Body of pancreas (tissue), 4 donors: ENCODE results near the gene NUP107. TPM values are rescaled to one million over a fixed set of nuclear protein-coding genes. Genes with fewer than 3 reads are reported as not detected.

Experiments
- ATAC-seq: fragments of 150-250 bp; one replicate; pipeline ENCODE4 v1.9.1; 2016
- DNase-seq, 4 donors: peaks; one replicate each; pipeline ENCODE4 v3.0.0-alpha.2; 2019
- H3K27ac ChIP-seq, 4 donors: fragments of 200-600 bp; sonication (generic); 1 replicate in 3 of 4; 2 replicates in 1 of 4; pipeline versions ENCODE4 v1.5.1 to v1.6.1; 2016 to 2019; ENCODE audit warnings: mild to moderate bottlenecking in 1 of 4, mixed read lengths in 1 of 4, moderate library complexity in 1 of 4
- H3K27me3 ChIP-seq, 2 donors: fragments of 200-600 bp; sonication (generic); one replicate each; pipeline ENCODE4 v1.6.0; 2016; ENCODE audit warnings: mild to moderate bottlenecking in 1 of 2
- H3K36me3 ChIP-seq, 2 donors: fragments of 200-600 bp; sonication (generic); replicated peaks in 1 of 2; 2 replicates each; pipeline ENCODE4 v1.5.1; 2016; ENCODE audit warnings: low read depth in 2 of 2; ENCODE audit not compliant: insufficient read depth in 1 of 2
- H3K4me1 ChIP-seq: fragments of 200-600 bp; sonication (generic); one replicate; pipeline ENCODE4 v1.6.0; 2016
- H3K4me3 ChIP-seq, 2 donors: fragments of 200-600 bp; sonication (generic); 1 replicate in 1 of 2; 2 replicates in 1 of 2; pipeline ENCODE4 v1.5.1; 2016 to 2019
- H3K9me3 ChIP-seq, 3 donors: fragments of 200-600 bp; sonication (generic); 1 replicate in 2 of 3; 2 replicates in 1 of 3; pipeline ENCODE4 v1.5.1; 2016
- POLR2A ChIP-seq, 3 donors: fragments of 450-650 bp; IDR thresholded peaks; one replicate each; pipeline ENCODE4 v1.6.1; 2016; ENCODE audit warnings: antibody characterized with exemption in 3 of 3, mild to moderate bottlenecking in 2 of 3
- WGBS, 2 donors: methylation state at CpG; one replicate each; pipeline ENCODE4 v1.1.5; 2017; 5-methylcytosine and 5-hydroxymethylcytosine counted together
- intact Hi-C: fragments of 100-400 bp; cut with DNase I; formaldehyde crosslinking; loops from one replicate; pipeline ENCODE4 v1.15.1; 2023
- total RNA-seq, 2 donors: library from RNA; depleted of rRNA; stranded (reverse); fragments of >200 nt; gene quantifications; one replicate each; pipeline ENCODE4 v1.1.0, GENCODE V29; 2016
- TF ChIP-seq, protein P1 (sequence below), 7 experiments: fragments of 450-650 bp in 4 of 7; fragments of 200-600 bp in 3 of 7; sonication (generic) in 3 of 7; IDR thresholded peaks; one replicate each; pipeline ENCODE4 v1.5.1; 2016 to 2019; ENCODE audit warnings: antibody characterized with exemption in 7 of 7

Gene NUP107
- total RNA-seq, 2 donors from 2014 or later = 29.6 to 34.9 TPM

- ATAC-seq (no peak), DNase-seq (peak in 1 of 4 donors; percentile 55)
These were observed 97.2 kb downstream of the NUP107 start for GRCh38 chr12:68784015-68784414.

DNA sequence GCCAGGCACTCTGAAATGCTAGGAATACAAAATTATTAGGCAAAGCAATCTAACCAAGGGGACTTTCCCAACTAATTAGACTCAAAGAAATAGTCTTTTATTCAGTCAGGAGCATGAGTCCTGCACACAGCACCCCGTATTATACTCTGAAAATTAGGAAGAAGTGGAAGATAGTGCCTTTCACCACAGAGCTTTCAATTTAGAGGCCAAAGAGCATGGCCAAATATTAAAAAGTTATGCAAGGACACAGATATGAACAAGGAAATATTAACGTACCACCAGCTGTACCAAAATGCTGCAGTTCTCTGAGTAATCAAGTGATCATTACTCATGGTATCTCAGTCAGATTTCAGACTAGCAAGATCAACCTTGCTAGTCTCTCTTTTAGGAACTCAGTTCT lies 98.6 kb downstream of the NUP107 start:
- intact Hi-C loops = no loop called here
- TF ChIP-seq, protein P1, sequence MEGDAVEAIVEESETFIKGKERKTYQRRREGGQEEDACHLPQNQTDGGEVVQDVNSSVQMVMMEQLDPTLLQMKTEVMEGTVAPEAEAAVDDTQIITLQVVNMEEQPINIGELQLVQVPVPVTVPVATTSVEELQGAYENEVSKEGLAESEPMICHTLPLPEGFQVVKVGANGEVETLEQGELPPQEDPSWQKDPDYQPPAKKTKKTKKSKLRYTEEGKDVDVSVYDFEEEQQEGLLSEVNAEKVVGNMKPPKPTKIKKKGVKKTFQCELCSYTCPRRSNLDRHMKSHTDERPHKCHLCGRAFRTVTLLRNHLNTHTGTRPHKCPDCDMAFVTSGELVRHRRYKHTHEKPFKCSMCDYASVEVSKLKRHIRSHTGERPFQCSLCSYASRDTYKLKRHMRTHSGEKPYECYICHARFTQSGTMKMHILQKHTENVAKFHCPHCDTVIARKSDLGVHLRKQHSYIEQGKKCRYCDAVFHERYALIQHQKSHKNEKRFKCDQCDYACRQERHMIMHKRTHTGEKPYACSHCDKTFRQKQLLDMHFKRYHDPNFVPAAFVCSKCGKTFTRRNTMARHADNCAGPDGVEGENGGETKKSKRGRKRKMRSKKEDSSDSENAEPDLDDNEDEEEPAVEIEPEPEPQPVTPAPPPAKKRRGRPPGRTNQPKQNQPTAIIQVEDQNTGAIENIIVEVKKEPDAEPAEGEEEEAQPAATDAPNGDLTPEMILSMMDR (IDR thresholded peaks at IDR 0.05) = no peak
- WGBS, 2 donors = 18 to 28% methylated on average over 2 of the region's 2 CpGs
- no peaks in the 10 kb centered on the region for H3K27me3 ChIP-seq
- H3K27ac ChIP-seq = peak overlapping the region in 2 of 4 donors; percentile 51 to 81
- no peaks in the 10 kb centered on the region for H3K36me3 ChIP-seq
- ATAC-seq = no peak
- no peak overlapping the region for H3K4me3 ChIP-seq
- peaks cover 48% of the 10 kb centered on the region for H3K4me1 ChIP-seq
- DNase-seq = no peak
- no peaks in the 10 kb centered on the region for H3K9me3 ChIP-seq

More at GRCh38 chr12:68784015-68784414, 97.2 kb downstream of the NUP107 start:
- H3K27ac ChIP-seq = no peak overlapping the region
- no peaks in the 10 kb centered on the region for H3K9me3 ChIP-seq
- WGBS, 2 donors = 80 to 93% methylated on average over 8 of the region's 8 CpGs
- intact Hi-C loops = no loop called here
- no peaks in the 10 kb centered on the region for H3K27me3 ChIP-seq
- no peak for TF ChIP-seq POLR2A (IDR thresholded peaks at IDR 0.05)
- TF ChIP-seq, protein P1 (IDR thresholded peaks at IDR 0.05) = no peak
- peaks cover 40% of the 10 kb centered on the region for H3K4me1 ChIP-seq
- no peak overlapping the region for H3K4me3 ChIP-seq
- H3K36me3 ChIP-seq = no peaks in the 10 kb centered on the region

GRCh38 chr12:68785823-68786222 lies 99.0 kb downstream of the NUP107 start:
- ATAC-seq (no peak), DNase-seq (no peak)
- Histone ChIP-seq H3K27me3 (no peaks in the 10 kb centered on the region), H3K4me3 (no peak overlapping the region), H3K27ac (peak overlapping the region in 2 of 4 donors; percentile 51 to 81), H3K36me3 (no peaks in the 10 kb centered on the region), H3K4me1 (peaks cover 48% of the 10 kb centered on the region), H3K9me3 (no peaks in the 10 kb centered on the region)
- intact Hi-C loops = no loop called here
- TF ChIP-seq, protein P1 (IDR thresholded peaks at IDR 0.05) = no peak
- no peak for TF ChIP-seq POLR2A (IDR thresholded peaks at IDR 0.05)
- 29 to 36% methylated on average over 5 of the region's 5 CpGs for WGBS, 2 donors

GRCh38 chr12:68786929-68787328 lies 100.2 kb downstream of the NUP107 start:
- TF ChIP-seq POLR2A (IDR thresholded peaks at IDR 0.05) = no peak
- TF ChIP-seq, protein P1 (IDR thresholded peaks at IDR 0.05) = peak in 3 of 7 experiments; percentile 10 to 31 (median 19)
- Histone ChIP-seq H3K4me1 (peaks cover 48% of the 10 kb centered on the region), H3K27ac (peak overlapping the region; percentile 14 to 81 (median 53)), H3K9me3 (no peaks in the 10 kb centered on the region), H3K27me3 (no peaks in the 10 kb centered on the region), H3K36me3 (no peaks in the 10 kb centered on the region), H3K4me3 (no peak overlapping the region)
- peak; percentile 24 for ATAC-seq
- intact Hi-C loops = no loop called here
- 47 to 56% methylated on average over 2 of the region's 2 CpGs for WGBS, 2 donors
- no peak for DNase-seq

- 90 to 92% methylated on average over 3 of the region's 3 CpGs for WGBS, 2 donors
- intact Hi-C loops = no loop called here
- Histone ChIP-seq H3K4me1 (peaks cover 48% of the 10 kb centered on the region), H3K27me3 (no peaks in the 10 kb centered on the region), H3K9me3 (no peaks in the 10 kb centered on the region), H3K36me3 (no peaks in the 10 kb centered on the region), H3K27ac (peak overlapping the region in 1 of 4 donors; percentile 81), H3K4me3 (no peak overlapping the region)
- DNase-seq (no peak), ATAC-seq (no peak)
- no peak for TF ChIP-seq POLR2A (IDR thresholded peaks at IDR 0.05)
- TF ChIP-seq, protein P1 (IDR thresholded peaks at IDR 0.05) = no peak
These were observed 101.9 kb downstream of the NUP107 start for GRCh38 chr12:68788554-68789143.
